Measurements from ENCODE around the gene PPP3R1.

GRCh38 chr2:68250196-68250595 lies 2.1 kb downstream of the PPP3R1 start:
- no peak for TF ChIP-seq TAF1 (IDR thresholded peaks at IDR 0.05; ENCODE audit: borderline replicate concordance, insufficient read depth, low read length)
- TF ChIP-seq POLR2AphosphoS5 (IDR thresholded peaks at IDR 0.05; ENCODE audit: low read depth, low read length): no peak

Measured in PFSK-1 (cell line).